ENCODE data around the gene TMEM258. TPM values are rescaled to one million over a fixed set of nuclear protein-coding genes. Genes with fewer than 3 reads are reported as not detected.
A peak's percentile ranks its signal among the peaks of the same experiment; 100 is the strongest.

The TMEM258 gene
- total and polyA plus RNA-seq, 2 of the 4 experiments (the other 2 are of a cell fraction) = 107 to 280 TPM

- dilution Hi-C loops (cut with HindIII; ENCODE audit: low sequenced_read_pairs, unreplicated experiment) = no loop called here
- no peak overlapping the region for H4K91ac ChIP-seq (ENCODE audit: insufficient read depth, low read depth, low read length)
- no peaks in the 10 kb centered on the region; the same call in 1 of the 2 replicates for H3K27me3 ChIP-seq (ENCODE audit: control insufficient read depth, insufficient read depth, low read length)
- no peak for TF ChIP-seq SMC3 (IDR thresholded peaks at IDR 0.05; ENCODE audit: low read depth, low read length)
- no peak for TF ChIP-seq RCOR1 (IDR thresholded peaks at IDR 0.05; ENCODE audit: insufficient replicate concordance, low read length)
- no peak for TF ChIP-seq RAD21 (IDR thresholded peaks at IDR 0.05; ENCODE audit: low read length)
- POLR2A ChIA-PET (ENCODE audit: unreplicated experiment) = no interaction called here
- H2AFZ ChIP-seq (replicated peaks; ENCODE audit: low read length, poor library complexity) = peak overlapping the region; percentile 33
- in situ Hi-C loops (cut with MboI; ENCODE audit: low sequenced_read_pairs) = no loop called here
- H3K23ac ChIP-seq (ENCODE audit: low read depth, low read length) = no peak overlapping the region
- no peak overlapping the region for H2BK5ac ChIP-seq (ENCODE audit: low read depth, low read length, poor library complexity, severe bottlenecking)
- H3K4me3 ChIP-seq (ENCODE audit: insufficient read depth, low read depth, low read length) = no peak overlapping the region
- H2BK20ac ChIP-seq (ENCODE audit: low read depth, low read length) = no peak overlapping the region
- H4K5ac ChIP-seq (ENCODE audit: low read depth, low read length) = no peak overlapping the region
- no peak overlapping the region for H2AK9ac ChIP-seq (replicated peaks; ENCODE audit: low read depth, low read length, poor library complexity)
- no peaks in the 10 kb centered on the region; the same call in 1 of the 2 replicates for H3K36me3 ChIP-seq (ENCODE audit: control insufficient read depth, insufficient read depth, low read length)
- H4K8ac ChIP-seq (ENCODE audit: low read depth in 2 of 2, low read length in 2 of 2) = no peak overlapping the region
- H4K20me1 ChIP-seq (ENCODE audit: insufficient read depth, low read length) = no peaks in the 10 kb centered on the region
- H2AK5ac ChIP-seq (ENCODE audit: low read depth, low read length) = no peak overlapping the region
- no peak overlapping the region for H3K56ac ChIP-seq (ENCODE audit: extremely low read depth, insufficient read depth, low read length)
- DNase-seq = no peak
- 80% methylated on average over 4 of the region's 19 CpGs; no CpG with 5 or more reads in 1 of the 2 experiments for WGBS, 2 experiments (ENCODE audit: extremely low coverage in 2 of 2, insufficient read length in 1 of 2)
- no TSS peak for BruUV-seq (replicated peaks)
- no peak overlapping the region for H3K4ac ChIP-seq (ENCODE audit: low read depth, low read length)
- CTCF ChIA-PET = interaction anchor here (0.8 to 1.3 kb wide), 3 partner anchors 32 to 335 kb away, joined by 3 to 5 read pairs (median 3); no protein-coding TSS in a partner anchor
- H3K18ac ChIP-seq (ENCODE audit: low read depth, low read length) = no peak overlapping the region
- H2BK120ac ChIP-seq (ENCODE audit: low read depth, low read length) = no peak overlapping the region
- intact Hi-C loops (cut with micrococcal nuclease) = loop anchor here (1.0 kb wide), 2 partner anchors 30 to 362 kb away; no protein-coding TSS in a partner anchor
- no peak overlapping the region for H3K27ac ChIP-seq (ENCODE audit: insufficient read depth, low read length)
- no peak overlapping the region for H3K9ac ChIP-seq (ENCODE audit: low read depth, low read length)
- ATAC-seq (ENCODE audit: low read depth) = no peak
- no peaks in the 10 kb centered on the region for H3K79me1 ChIP-seq (ENCODE audit: low read depth in 1 of 2, low read length in 2 of 2)
- no peaks in the 10 kb centered on the region; the same call in 1 of the 2 replicates for H3K4me1 ChIP-seq (ENCODE audit: control insufficient read depth, insufficient read depth, low read length)
- no peak overlapping the region for H2BK15ac ChIP-seq (ENCODE audit: low read depth, low read length)
- no peak overlapping the region for H3K14ac ChIP-seq (replicated peaks; ENCODE audit: low read depth, low read length)
- no peak overlapping the region for H3K4me2 ChIP-seq (ENCODE audit: low read depth, low read length)
- H3K9me3 ChIP-seq (ENCODE audit: control insufficient read depth, insufficient read depth, low read length) = no peaks in the 10 kb centered on the region
- H3K9me1 ChIP-seq (ENCODE audit: insufficient read depth, low read length) = no peaks in the 10 kb centered on the region
Observed at GRCh38 chr11:61746442-61747191, 45.8 kb downstream of the TMEM258 start.

Data from IMR-90 (cell line).